Measurements from ENCODE around the gene PGM2L1. TPM values are rescaled to one million over a fixed set of nuclear protein-coding genes. Genes with fewer than 3 reads are reported as not detected.

Gene PGM2L1
- total and polyA plus RNA-seq, 2 of the 13 experiments (the other 11 are each of a cell fraction or from before 2014, with no cell fraction given): 0.57 to 1.2 TPM

- TF ChIP-seq MLXIP (CRISPR knock-in tag; IDR thresholded peaks at IDR 0.05; ENCODE audit: borderline replicate concordance) (no peak), ZNF713 (CRISPR knock-in tag; IDR thresholded peaks at IDR 0.05) (no peak), ZBTB7A (CRISPR knock-in tag; IDR thresholded peaks at IDR 0.05) (no peak), CSRNP2 (CRISPR knock-in tag; conservative IDR thresholded peaks at IDR 0.05; ENCODE audit: low read depth) (no peak), NFIB (CRISPR knock-in tag; IDR thresholded peaks at IDR 0.05; ENCODE audit: borderline replicate concordance) (no peak), ZSCAN21 (CRISPR knock-in tag; IDR thresholded peaks at IDR 0.05; ENCODE audit: borderline replicate concordance) (no peak), ZNF451 (CRISPR knock-in tag; IDR thresholded peaks at IDR 0.05) (no peak)
Measured at GRCh38 chr11:74347381-74347780, 50.9 kb downstream of the PGM2L1 start (continued).

GRCh38 chr11:74345420-74345819 lies 52.8 kb downstream of the PGM2L1 start:
- Histone ChIP-seq H3K79me2 (ENCODE audit: insufficient read depth, low read length) (no peaks in the 10 kb centered on the region), H2AFZ (ENCODE audit: low read length) (no peak overlapping the region), H3K4me2 (ENCODE audit: low read depth, low read length) (no peak overlapping the region), H4K20me1 (ENCODE audit: insufficient read depth, low read length) (no peaks in the 10 kb centered on the region), H3K9ac (ENCODE audit: insufficient read depth, low read depth, low read length) (no peak overlapping the region), H3K36me3 (replicated peaks in 1 of 2; ENCODE audit: control insufficient read depth in 1 of 2, insufficient read depth in 2 of 2, low read length in 2 of 2) (no peaks in the 10 kb centered on the region), H3K4me3 (replicated peaks in 1 of 3; ENCODE audit: insufficient read depth in 1 of 3, low read depth in 2 of 3, low read length in 3 of 3) (no peak overlapping the region), H3K27me3 (ENCODE audit: control insufficient read depth in 1 of 2, insufficient read depth in 2 of 2, low read length in 2 of 2) (no peaks in the 10 kb centered on the region), H3K4me1 (ENCODE audit: insufficient read depth, low read length) (no peaks in the 10 kb centered on the region), H3K9me3 (ENCODE audit: low read length) (no peaks in the 10 kb centered on the region), H3K27ac (ENCODE audit: extremely low read length, insufficient read depth, low read length) (no peak overlapping the region)
- no TSS peak for BruUV-seq (replicated peaks)
- WGBS (ENCODE audit: low lambda C conversion rate): 32% methylated on average over 1 of the region's 1 CpG
- ChIA-PET CTCF (ENCODE audit: low intra/inter-chr PET ratio, low total read pairs) (no interaction called here), POLR2A (no interaction called here)
- no peak for FAIRE-seq
- intact Hi-C loops (cut with micrococcal nuclease; ENCODE audit: unreplicated experiment): no loop called here
- in situ Hi-C loops (cut with HindIII; ENCODE audit: extremely low pct_ligation_motif_present, low pct_unique_long_range_greater_than_20kb): no loop called here
- DNase-seq (ENCODE audit: low spot score): no peak
- no peak for ATAC-seq
- TF ChIP-seq DRAP1 (CRISPR knock-in tag; IDR thresholded peaks at IDR 0.05): no peak
- no peak for TF ChIP-seq ZNF768 (CRISPR knock-in tag; IDR thresholded peaks at IDR 0.05)
- TF ChIP-seq SP2 (CRISPR knock-in tag; IDR thresholded peaks at IDR 0.05): no peak
- no peak for TF ChIP-seq ZNF777 (CRISPR knock-in tag; IDR thresholded peaks at IDR 0.05)
- no peak for TF ChIP-seq CBFB (CRISPR knock-in tag; IDR thresholded peaks at IDR 0.05)
- TF ChIP-seq GATA4 (IDR thresholded peaks at IDR 0.05; ENCODE audit: borderline replicate concordance, low read depth): no peak
- no peak for TF ChIP-seq FOXK2 (IDR thresholded peaks at IDR 0.05)
- no peak for TF ChIP-seq ZNF720 (CRISPR knock-in tag; IDR thresholded peaks at IDR 0.05)
- no peak for TF ChIP-seq EZH2 (conservative IDR thresholded peaks at IDR 0.05; ENCODE audit: low read depth, low read length)
- no peak for TF ChIP-seq IRF1 (CRISPR knock-in tag; IDR thresholded peaks at IDR 0.05; ENCODE audit: low read depth)
- TF ChIP-seq ZNF484 (CRISPR knock-in tag; IDR thresholded peaks at IDR 0.05; ENCODE audit: borderline replicate concordance, low read depth): no peak
- TF ChIP-seq ZSCAN21 (CRISPR knock-in tag; IDR thresholded peaks at IDR 0.05; ENCODE audit: borderline replicate concordance): no peak
- TF ChIP-seq GZF1 (CRISPR knock-in tag; IDR thresholded peaks at IDR 0.05): no peak
- TF ChIP-seq ZNF816 (CRISPR knock-in tag; IDR thresholded peaks at IDR 0.05; ENCODE audit: borderline replicate concordance): no peak
- TF ChIP-seq KLF12 (CRISPR knock-in tag; IDR thresholded peaks at IDR 0.05; ENCODE audit: borderline replicate concordance): no peak
